ENCODE measurements around the gene GARNL3.
A peak's percentile ranks its signal among the peaks of the same experiment; 100 is the strongest.

The GARNL3 gene

DNA sequence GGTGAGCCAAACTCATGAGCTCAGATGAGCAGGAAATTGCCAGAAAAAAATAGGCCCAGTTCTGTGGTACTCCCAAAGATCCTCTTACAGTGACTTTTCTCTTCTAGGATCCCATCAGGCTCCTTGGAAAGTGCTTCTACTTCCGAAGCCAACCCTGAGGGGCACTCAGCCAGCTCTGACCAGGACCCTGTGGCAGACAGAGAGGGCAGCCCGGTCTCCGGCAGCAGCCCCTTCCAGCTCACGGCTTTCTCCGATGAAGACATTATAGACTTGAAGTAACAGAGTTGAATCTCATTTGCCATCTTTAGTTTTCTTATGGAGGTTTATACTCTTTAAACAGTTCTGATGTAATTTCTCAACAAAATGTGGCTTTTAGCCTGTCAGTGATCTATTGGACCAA, 128.4 kb downstream of the GARNL3 start:
- TF ChIP-seq CTCF (IDR thresholded peaks at IDR 0.05): no peak

GRCh38 chr9:127393645-127394044, 129.1 kb downstream of the GARNL3 start:
- no peak for TF ChIP-seq CTCF (IDR thresholded peaks at IDR 0.05)

DNA sequence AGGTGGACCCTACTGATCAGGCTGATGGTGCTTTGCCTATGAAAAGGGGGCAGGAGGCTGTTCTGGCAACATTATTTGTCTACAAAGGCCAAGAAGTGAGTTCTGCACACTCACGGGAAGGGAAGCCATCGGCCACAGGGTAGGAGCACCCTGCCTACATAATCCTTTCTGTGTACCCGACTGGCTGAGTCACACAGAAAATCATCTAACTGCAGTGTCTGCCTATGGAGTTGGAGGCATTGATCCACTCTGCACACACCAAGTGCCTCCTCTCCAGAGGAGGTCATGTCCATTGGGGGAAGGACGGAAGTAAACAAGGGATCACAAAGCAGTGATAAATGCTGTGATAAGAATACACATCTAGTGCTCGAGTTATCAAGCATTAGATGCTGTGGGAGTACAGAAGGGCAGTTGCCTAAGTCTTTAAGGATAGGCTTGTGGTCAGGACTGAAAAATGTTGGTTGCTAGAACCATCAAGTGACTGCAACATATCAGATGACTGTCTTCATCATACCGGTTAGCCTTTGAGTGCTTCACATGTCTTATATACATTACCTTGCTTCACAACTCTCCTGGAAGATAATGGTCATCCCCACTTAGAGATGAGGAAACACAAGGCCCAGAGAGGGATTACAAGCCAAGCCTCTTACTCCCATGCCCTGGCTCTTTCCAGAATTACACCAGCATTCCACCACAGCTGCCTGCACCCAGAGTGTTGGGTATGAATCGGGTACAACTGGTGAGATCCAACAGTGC, 131.1 kb downstream of the GARNL3 start:
- TF ChIP-seq CTCF (IDR thresholded peaks at IDR 0.05): no peak

DNA sequence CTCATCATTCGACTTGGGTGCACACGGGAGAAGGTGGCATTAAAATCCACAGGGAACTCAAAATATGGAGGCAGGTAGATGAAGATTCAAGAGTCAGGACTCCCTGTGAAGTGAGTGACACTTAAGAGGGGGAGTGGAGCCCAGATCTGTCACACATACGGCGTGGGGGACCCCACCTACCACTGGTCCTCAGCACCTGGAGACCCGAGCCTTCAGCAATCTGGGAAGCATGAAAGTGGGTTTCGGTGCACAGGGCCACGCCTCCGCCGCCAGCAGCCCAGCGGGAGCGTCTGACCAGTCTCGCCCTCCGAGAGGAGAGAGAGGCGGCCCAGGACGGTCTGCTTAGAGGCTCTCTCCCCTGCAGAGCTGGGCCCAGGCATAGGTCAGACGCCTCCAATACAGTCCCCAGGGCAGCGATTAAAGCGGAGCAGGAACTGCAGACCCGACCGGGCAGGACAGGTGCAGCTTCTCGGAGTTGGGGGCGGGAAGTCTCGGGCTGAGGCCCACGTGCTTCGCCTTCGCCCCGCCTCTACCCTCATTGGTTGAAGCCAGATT, 131.8 kb downstream of the GARNL3 start:
- no peak for TF ChIP-seq CTCF (IDR thresholded peaks at IDR 0.05)

GRCh38 chr9:127396808-127397645, 132.5 kb downstream of the GARNL3 start, which contains the start of gene SLC2A8:
TSS of gene SLC2A8 (plus strand) at chr9:127397169. CDS start at chr9:127397231, 62 bp downstream.
- no peak for TF ChIP-seq CTCF (IDR thresholded peaks at IDR 0.05)

DNA sequence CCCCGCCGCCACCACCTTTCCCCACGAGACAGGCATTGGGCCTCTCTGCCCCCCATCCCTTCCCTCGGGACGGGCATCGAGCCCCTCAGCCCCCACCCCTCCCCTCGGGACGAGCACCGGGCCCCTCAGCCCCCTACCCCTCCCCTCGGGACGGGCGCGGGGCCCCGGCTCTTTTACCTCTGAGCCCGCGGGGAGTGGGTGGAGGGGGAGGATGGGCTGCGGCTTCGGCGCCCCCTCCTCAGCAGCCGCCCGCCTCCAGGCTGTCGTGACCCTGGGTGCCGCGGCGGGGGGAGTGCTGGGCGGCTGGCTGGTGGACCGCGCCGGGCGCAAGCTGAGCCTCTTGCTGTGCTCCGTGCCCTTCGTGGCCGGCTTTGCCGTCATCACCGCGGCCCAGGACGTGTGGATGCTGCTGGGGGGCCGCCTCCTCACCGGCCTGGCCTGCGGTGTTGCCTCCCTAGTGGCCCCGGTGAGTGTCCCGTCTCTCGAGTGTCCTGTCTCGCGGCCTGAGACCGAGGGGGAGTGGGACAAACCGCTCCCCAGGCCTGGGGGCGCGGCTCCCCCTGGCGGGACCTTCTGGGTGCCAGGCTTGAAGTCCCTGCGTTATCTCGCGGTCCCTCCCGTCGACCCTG, 133.2 kb downstream of the GARNL3 start:
- peak; percentile 53 for TF ChIP-seq CTCF (IDR thresholded peaks at IDR 0.05)

DNA sequence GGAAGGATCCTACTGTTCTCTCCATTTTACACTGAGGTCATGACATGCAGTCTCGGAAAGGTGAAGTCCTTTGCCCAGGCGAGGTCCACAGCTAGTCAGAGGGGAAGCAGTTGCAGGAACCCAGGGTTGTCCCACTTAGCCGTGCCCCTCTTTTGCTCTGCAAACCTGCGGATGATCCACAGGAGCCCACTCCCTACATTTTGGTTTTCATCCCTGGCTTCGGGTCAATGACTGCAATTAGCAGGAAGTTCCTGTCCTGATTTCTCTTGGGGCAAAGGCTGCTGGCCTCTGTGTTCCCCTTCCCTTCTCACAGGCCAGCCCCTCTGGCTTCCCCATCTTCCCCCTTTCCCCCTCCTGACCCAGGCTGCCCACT, 133.7 kb downstream of the GARNL3 start:
- no peak for TF ChIP-seq CTCF (IDR thresholded peaks at IDR 0.05)
